HG03064 (cell line): Measurements from ENCODE around the gene ZNF155.
"Not testable (repeated sequence)": the region's sequence is repeated elsewhere in the genome, so short reads cannot be mapped to it uniquely, and the experiment has no call there.

Experiments
- ATAC-seq: cut with Tn5 transposase; IDR thresholded peaks from one replicate; pipeline ENCODE4 v1.9.1; 2021; ENCODE audit warnings: low read depth; ENCODE audit not compliant: unreplicated experiment

The ZNF155 gene

DNA sequence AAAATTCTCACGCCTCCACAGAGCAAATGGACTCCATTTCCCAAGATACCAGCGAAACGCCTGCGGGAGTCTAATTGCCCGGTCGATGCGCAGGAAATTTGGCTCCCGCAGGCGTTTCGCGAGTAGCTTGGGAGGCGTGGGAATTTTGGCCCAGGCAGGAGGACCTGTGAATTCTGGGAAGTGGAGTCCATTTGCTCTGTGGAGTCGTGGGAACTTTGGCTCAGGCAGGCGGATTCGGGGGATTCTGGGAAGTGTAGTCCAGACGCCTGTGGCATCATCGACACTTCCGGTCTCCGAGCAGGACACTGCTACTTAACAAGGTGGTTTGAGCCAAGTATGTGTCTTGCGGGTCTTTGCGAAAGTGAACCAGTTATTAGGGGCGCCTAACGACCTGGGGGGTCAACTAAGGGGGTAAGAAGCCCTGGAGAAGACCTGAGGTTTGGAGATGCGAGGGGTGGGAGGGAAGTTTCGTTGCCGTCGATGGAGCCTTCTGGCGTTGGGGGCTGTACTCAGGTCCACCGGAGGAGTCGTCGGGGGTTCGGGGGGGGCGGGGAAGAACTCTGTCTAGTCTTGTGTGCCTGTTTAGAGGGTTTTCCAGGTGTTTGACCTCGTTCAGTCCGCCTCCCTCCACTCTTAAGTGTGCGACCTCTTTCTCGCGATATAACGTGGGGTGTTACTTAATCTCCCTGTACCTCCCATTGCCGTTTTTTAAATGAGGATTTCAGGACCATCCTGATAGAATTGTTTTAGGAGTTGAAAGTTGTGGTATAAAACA is at the start of gene ZNF155:
TSS of gene ZNF155 (plus strand) at position 277 of the 775 bp plus-strand sequence. CDS start 4,356 bp downstream, outside the sequence.
- peak; percentile 87 for ATAC-seq

DNA sequence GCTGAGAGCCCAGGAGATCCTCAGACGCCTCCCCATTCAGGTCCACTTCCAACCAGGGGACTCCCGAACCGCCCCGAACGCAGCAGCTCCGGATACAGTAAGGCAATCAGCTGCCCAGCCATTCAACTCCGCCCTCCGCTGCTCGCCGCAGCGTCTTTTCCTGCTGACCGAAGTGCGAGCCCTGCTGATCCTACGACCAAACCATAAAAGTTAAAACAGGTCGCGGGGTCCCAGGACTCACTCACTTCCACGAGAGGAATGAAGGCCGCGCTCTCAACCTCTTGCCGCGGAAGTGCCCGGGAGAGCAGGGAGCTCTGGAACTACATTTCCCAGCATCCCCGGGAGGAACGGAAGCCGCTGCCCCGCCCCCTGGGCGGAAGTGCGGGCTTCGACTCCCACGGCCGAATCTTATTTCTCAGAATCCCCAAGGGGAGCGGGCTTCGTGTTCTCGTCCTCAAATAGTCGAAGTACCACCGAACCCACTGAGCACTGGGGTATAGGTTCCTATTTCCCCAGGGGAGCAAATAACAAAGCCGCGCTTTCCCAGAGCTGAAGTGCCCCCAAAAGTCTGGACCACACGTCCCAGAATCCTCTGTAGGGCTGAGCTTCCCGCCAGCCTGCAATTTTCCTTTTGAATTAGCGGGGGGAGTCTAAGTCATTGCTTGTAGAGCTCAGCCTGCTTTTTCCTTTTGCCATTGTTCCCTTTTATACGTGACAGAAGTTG is 48.8 kb upstream of the ZNF155 start, which contains the start of gene ZNF45:
TSS of gene ZNF45 (minus strand) at position 298 of the 724 bp plus-strand sequence. CDS start 13,097 bp downstream, outside the sequence.
- peak; percentile 91 for ATAC-seq

DNA sequence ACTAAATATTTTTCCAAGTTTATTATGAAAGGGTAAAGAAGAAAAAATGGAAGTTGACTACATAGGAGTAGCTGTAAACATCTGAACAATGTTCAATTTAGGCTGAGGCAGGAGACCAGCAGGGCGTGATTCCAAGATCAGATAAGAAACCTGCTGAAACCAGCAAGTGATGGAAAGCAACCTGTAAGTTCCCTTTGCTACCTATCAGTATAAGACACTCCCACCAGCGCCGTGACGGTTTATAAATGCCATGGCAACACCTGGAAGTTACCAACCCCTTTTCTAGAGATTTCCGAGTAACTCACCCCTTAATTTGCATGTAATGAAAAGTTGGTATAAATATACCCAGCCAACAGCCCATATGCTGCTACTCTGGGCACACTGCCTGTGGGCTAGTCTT is 47.8 kb upstream of the ZNF155 start:
- no peak for ATAC-seq

DNA sequence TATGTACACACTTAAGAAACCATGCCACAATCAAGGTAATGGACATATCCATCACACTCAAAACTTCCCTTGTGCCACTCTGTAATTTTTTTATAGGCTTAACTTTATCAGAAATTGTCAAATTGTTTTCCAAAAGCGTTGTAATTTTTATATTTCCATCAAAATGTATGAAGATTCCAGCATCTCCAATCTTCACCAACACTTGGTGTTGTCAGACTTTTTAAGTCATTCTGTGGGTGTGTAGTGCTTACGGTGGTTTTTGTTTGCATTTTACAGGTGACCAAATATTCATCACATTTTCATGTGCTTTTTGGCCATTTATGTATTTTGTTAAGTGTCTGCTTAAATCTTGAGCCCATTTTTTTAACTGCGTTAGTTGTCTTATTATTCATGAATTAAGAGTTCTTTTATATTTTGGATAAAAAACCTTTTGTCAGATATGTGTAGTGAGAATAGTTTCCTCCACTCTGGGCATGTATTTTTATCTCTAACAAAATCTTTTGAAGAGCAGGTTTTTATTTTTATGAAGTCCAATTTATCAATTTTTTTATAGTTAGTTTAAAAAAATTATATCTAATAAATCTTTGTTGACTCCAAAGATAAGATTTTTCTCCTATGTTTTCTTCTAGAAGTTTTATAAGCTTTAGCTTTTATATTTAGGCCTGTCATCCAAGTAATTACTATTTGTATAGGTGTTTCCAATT is 44.3 kb upstream of the ZNF155 start:
- ATAC-seq: no peak

DNA sequence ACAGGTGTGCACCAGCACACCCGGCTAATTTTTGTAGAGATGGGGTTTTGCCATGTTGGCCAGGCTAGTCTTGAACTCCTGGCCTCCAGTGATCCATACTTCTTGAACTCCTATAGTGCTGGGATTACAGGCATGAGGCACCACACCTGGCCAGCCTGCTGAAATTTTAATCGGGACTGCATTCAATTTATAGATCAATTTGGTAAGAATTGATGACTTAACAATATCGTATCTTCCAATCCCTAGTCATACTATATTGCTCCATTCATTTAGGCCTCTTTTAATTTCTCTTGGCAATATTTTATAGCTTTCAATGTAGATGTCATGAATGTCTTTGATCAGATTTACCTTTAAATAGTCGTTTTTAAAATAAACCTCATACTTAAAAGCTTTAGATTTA is 43.3 kb upstream of the ZNF155 start:
- ATAC-seq: no peak

DNA sequence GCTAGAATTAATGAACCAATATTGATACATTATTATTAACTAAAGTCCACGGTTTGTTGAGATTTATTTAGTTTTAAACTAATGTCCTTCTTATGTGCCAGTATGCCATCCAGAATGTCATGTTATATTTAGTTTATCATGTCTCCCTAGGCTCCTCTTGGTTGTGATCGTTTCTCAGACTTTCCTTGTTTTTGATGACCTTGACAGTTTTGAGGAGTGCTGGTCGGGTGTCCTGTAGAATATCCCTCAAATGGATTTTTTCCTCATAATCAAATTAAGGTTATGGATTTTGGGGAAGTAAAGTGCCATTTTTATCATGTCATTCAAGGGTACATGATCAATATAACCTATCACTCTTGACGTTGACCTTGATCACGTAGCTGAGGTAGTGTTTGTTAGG is 42.8 kb upstream of the ZNF155 start:
- ATAC-seq: no peak

DNA sequence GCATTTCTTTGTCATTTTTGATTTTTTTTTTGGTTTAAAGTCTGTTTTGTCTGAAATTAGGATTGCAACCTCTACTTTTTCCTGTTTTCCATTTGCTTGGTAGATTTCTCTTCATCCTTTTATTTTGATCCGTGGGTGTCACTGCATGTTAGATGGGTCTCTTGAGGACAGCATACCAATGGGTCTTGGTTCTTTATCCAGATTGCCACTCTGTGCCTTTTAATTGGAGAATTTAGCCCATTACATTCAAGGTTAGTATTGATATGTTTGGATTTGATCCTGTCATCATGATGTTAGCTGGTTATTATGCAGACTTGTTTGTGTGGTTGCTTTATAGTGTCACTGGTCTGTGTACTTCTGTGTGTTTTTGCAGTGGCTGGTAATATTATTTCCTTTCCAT is 36.6 kb upstream of the ZNF155 start:
- ATAC-seq: not testable (repeated sequence)

DNA sequence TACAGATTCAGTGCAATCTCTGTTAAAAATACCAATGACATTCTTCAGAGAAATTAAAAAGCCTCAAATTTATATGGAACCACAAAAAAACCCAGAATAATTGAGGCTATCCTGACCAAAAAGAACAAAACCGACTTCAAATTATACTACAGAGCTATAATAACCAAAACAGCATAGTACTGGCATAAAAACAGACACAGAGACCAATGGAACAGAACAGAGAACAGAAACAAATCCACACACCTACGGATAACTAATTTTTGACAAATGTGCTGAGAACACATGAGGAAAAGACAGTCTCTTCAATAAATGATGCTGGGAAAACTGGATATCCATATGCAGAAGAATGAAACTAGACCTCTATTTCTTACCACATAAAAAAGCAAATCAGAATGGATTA is 34.2 kb upstream of the ZNF155 start:
- ATAC-seq: not testable (repeated sequence)

DNA sequence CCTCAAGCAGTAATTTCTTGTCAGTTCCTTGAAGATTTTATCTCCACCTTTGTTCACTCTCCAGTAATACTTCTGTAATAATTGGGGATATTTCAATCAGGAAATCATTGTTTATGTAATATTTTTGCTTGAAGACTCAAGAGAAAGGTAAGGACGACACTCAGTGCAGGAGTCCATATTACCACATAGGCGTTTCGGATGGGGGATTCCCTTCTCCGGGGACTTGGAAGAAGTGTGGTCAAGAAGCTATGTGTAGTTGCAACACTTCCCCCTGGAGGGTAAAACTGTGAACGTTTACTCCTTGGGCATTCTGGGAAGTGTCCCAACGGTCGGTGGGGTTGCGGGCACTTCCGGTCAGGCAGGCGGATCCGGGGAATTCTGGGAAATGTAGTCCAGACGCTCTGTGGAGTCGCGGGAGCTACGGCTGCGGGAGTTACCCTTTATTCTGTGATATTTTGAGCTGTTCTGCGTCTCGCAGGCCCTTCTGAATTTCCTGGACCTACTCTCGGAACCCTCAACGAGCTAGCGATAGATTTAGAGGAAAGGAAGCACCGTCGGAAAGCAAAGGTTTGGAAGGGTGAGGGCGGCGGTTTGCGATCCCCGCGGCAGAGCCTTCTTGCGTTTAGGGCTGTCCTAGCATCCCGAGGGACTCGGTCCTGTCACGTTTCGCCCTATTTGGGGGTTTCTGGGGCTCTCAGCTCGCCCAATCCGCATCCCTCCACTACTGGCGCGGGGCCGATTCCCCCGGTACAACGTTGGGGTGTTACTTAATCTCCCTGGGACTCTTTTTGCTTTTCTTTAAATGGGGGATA is 32.9 kb upstream of the ZNF155 start, which contains the start of gene ZNF221:
TSS of gene ZNF221 (plus strand) at position 395 of the 812 bp plus-strand sequence. CDS start 11,499 bp downstream, outside the sequence.
- peak; percentile 82 for ATAC-seq

DNA sequence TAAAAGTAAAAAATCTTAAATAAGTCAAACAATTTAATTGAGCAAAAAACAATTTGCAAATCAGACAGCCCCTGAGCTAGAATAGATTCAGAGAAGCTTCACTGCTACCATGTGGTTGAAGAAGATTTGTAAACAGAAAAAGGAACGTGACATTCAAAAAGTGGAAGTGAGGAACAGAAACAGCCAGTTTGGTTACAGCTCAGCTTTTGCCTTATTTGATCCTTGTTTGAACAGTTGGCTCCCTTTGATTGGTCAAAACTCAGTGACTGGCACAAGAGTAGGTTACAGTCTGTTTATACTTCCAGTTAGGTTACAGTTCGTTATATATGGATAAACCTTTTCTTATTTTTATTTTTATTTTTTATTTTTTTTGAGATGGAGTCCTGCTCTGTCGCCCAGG is 27.2 kb upstream of the ZNF155 start:
- ATAC-seq: no peak

DNA sequence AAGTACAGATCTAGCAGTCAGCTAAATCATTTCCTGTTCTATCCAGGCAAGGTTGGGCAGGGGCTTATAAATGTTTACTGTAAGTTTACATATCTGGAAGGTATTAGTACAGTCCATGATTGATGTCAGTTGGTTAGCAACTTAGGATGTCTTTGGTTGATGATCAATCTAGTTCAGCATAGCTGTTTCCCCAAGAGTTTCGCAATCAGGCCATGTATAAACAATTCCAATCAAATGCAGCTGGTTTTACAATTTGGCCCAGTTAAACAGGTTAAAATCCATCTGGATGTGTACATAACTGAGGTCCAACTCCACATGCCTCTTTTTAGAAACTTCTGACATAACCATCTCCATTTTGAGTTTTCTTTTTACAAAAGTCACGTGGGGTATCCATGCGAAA is 26.1 kb upstream of the ZNF155 start:
- no peak for ATAC-seq

DNA sequence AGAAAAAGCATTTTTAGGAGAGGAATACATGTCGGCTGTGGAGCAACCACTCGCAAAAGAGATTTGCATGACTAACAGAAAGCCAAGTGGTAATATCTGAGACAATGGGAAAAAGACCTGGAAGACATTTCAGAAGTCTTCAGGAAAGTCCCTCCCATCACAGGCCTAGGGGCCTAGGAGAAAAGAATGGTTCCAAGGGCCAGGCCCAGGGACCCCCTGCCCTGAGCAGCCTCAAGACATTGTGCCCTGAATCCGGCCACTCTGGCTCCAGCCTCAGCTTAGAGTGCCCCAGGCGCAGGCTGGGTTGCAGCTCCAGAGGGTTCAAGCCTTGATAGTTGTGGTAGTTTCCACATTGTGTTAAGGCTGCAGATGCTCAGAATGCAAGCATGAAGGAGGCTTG is 23.6 kb upstream of the ZNF155 start:
- ATAC-seq: no peak

DNA sequence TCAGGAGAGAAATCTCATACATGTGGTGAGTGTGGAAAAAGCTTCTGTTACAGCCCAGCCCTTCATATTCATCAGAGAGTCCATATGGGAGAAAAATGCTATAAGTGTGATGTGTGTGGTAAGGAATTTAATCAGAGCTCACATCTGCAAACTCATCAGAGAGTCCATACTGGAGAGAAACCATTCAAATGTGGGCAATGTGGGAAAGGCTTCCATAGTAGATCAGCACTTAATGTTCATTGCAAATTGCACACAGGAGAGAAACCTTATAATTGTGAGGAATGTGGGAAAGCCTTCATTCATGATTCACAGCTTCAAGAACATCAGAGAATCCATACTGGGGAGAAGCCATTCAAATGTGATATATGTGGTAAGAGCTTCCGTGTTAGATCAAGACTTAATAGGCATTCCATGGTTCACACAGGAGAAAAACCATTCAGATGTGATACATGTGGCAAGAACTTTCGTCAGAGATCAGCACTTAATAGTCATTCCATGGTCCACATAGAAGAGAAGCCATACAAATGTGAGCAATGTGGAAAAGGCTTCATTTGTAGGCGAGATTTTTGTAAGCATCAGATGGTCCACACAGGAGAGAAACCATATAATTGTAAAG is 17.8 kb upstream of the ZNF155 start:
- ATAC-seq: no peak

DNA sequence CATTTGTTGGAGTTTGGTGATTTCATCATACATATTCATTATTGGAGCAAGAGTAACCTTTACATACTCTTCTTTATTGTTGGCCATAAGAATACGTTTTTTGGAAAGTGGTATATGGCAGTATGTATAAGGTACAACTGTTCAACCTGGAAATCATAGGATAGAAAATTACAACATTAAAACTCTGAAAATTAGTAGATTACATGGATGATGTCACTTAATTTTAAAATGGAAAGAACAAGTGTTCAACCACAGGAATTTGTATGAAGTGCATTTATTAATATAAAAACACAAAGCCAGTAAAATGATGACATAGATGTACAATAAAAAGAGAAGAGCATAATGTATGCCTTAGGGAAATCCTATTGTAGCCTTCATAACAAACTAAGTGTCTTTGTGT is 7.3 kb upstream of the ZNF155 start:
- ATAC-seq: no peak

DNA sequence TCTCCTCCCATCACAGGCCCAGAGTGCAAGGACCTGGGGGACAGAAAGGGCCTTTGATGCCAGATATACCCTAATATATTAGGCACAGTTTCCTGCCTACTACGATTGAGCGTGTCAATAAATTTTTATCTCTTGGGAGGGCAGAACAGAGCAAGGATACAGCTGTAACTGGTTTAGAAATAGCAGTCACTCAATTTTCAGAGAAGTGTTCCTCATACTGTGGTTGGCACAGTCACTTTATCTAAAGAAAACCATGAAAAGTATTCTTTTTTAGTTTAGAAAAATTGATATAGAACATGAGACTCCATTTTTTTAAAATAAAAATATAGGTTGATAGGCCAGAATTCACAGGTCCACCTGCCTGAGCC is 460 bp upstream of the ZNF155 start:
- no peak for ATAC-seq

DNA sequence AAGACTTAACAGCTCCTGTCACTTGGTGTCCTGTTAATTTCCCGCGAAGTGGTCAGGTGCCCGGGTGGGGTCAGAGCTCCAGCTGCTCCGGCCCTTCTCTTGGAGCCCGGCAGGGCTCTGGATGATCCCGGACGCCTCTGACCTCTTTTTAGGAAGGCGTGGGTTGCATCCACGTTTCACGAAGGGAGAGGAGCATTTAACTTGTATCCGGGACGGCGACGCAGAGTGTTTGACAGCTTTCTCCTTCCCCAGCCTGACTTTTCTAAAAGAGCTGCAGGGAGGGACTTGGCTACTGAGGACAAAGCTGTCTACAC is 656 bp downstream of the ZNF155 start:
- peak; percentile 17 for ATAC-seq

DNA sequence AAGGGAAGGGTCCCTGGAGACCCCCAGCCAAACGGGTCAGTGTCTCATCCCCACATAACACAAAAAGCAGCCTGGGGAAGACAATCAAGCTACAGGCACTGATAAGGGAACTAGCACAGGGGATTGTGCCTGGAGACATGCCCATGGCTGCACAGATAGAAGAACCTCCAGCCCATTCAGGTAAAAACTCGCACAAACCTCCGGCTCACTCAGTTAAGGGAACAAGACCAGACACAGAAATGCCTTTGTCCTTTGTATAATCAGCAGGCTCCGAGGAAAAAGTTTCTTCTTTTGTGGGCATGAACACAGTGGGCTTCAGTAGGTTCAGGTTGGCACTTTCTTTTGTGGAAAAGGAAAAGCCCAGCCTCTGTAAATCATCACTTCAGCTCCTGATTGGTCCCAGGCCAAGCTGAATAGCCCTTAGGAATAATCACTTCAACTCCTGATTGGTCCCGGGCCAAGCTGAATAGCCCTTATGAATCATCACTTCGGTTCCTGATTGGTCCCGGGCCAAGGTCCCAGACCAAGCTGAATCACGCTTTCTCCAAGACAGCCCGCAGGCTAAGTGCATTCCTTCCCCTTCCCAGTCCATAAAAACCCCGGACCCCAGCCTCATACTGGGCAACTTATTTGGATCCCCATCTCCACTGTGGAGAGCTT is 13.8 kb downstream of the ZNF155 start:
- no peak for ATAC-seq

DNA sequence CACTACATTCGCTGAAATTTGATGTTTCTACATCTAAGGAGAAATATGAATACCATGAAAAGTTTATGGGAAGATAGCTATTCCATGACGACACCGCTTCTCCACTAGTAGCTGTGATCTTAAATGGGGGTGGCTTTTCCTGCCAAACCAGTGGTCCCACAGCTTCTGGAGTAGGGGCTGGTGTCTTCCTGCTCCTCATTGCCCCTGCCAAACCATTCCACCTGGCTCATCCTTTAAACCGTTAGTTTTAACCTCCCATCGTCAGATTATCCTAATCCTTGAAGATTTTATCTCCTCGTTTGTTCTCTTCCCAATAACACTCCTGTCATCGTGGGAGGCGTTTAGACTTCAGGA is 18.2 kb downstream of the ZNF155 start:
- ATAC-seq: no peak

DNA sequence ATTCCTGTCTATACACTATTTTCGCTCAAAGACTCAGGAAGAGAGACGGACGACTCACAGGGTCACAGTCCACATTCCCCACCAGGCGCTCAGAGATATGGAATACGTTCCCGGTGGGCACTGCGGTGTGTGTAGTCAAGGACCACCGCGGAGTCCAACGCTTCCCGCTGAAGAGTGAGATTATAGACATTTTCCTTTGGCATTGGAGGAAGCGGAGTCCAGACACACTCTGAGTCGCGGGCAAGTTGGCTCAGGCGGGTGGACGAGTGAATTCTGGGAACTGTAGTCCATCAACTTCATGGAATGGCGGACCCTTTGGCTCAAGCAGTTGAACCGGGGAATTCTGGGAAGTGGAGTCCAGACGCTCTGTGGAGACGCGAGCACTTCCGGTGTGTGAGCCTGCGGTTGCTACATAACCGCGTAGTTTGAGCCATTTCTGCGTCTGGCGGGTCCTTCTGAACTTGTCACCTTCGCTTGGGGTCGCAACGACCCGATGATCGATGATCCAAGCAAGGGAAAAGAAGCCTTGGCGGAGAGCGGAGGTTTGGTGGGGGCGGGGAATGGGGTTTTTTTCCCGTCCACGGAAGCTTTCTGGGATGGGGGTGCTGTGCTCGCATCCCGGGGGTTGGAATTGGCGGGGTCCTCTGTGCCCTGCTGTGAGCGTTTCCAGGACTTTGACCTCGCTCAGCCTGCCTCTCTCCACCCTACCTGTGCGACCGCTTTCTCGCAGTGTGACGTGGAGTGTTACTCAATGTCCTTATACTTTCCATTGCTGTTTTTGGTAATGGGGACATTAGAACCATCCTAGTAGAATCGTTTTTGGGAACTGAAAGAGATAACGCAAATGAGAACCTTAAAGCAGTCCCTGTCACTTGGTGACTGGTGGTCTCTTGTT is 18.8 kb downstream of the ZNF155 start, which contains the start of gene ZNF230:
TSS of gene ZNF230 (plus strand) at position 392 of the 895 bp plus-strand sequence. CDS start 4,122 bp downstream, outside the sequence.
- peak; percentile 73 for ATAC-seq
